Neural crest cell (in vitro differentiated cells): ENCODE results near the gene FBXO22. TPM values are rescaled to one million over a fixed set of nuclear protein-coding genes. Genes with fewer than 3 reads are reported as not detected.
"Not testable (repeated sequence)": the region's sequence is repeated elsewhere in the genome, so short reads cannot be mapped to it uniquely, and the experiment has no call there.

Source experiments
- DNase-seq: peaks from one replicate; pipeline ENCODE4 v3.0.0; 2021; ENCODE audit warnings: low read depth, mixed read lengths, low spot score
- H3K27ac Mint-ChIP-seq: one replicate; pipeline ENCODE4 v1.8.0; 2021; ENCODE audit warnings: mild to moderate bottlenecking, mixed read lengths; ENCODE audit not compliant: unreplicated experiment
- H3K27me3 Mint-ChIP-seq: 2 replicates; pipeline ENCODE4 v1.8.0; 2021; ENCODE audit warnings: low read depth, mild to moderate bottlenecking, mixed read lengths
- H3K36me3 Mint-ChIP-seq: 2 replicates; pipeline ENCODE4 v1.8.0; 2021; ENCODE audit warnings: low read depth, mild to moderate bottlenecking, mixed read lengths
- H3K4me1 Mint-ChIP-seq: 2 replicates; pipeline ENCODE4 v1.8.0; 2021; ENCODE audit warnings: mixed read lengths
- H3K4me3 Mint-ChIP-seq: one replicate; pipeline ENCODE4 v1.8.0; 2021; ENCODE audit warnings: mild to moderate bottlenecking, mixed read lengths
- H3K9me3 Mint-ChIP-seq: 2 replicates; pipeline ENCODE4 v1.8.0; 2021; ENCODE audit warnings: mixed read lengths
- total RNA-seq: library from RNA; stranded (reverse); gene quantifications from 2 replicates; pipeline ENCODE4 v1.2.1, GENCODE V29; 2021
- TF ChIP-seq, protein P1 (sequence below): fragments of 200-600 bp; sonication (generic); conservative IDR thresholded peaks from 2 replicates; pipeline ENCODE4 v1.5.0; 2021; ENCODE audit warnings: antibody characterized with exemption, mild to moderate bottlenecking

Gene FBXO22
- total RNA-seq, 1 donor from 2014 or later: 53.8 TPM

DNA sequence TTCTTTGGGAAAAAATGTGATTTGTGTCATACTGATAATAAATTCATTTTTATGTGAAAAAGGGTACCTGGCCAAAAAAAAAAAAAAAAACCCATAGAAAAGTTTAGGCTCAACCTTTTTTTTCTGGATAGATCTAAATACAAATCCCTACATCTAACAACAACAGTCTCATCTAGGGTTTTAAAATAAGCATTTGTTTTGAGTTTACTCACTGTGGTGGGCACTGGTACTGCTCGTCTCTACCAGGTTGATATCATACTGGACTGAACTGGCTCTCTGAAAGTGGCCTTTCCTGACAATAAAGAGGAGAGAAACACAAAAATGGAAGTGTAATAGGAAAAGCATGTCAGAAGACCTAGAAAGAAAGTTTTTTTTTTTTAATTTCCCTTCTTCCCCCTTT lies 52.0 kb downstream of the FBXO22 start:
- no peak overlapping the region for H3K4me3 Mint-ChIP-seq
- TF ChIP-seq, protein P1, sequence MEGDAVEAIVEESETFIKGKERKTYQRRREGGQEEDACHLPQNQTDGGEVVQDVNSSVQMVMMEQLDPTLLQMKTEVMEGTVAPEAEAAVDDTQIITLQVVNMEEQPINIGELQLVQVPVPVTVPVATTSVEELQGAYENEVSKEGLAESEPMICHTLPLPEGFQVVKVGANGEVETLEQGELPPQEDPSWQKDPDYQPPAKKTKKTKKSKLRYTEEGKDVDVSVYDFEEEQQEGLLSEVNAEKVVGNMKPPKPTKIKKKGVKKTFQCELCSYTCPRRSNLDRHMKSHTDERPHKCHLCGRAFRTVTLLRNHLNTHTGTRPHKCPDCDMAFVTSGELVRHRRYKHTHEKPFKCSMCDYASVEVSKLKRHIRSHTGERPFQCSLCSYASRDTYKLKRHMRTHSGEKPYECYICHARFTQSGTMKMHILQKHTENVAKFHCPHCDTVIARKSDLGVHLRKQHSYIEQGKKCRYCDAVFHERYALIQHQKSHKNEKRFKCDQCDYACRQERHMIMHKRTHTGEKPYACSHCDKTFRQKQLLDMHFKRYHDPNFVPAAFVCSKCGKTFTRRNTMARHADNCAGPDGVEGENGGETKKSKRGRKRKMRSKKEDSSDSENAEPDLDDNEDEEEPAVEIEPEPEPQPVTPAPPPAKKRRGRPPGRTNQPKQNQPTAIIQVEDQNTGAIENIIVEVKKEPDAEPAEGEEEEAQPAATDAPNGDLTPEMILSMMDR: peak; percentile 46
- no peak overlapping the region for H3K27ac Mint-ChIP-seq
- H3K4me1 Mint-ChIP-seq: no peaks in the 10 kb centered on the region
- H3K9me3 Mint-ChIP-seq: no peaks in the 10 kb centered on the region
- no peaks in the 10 kb centered on the region for H3K36me3 Mint-ChIP-seq
- H3K27me3 Mint-ChIP-seq: no peaks in the 10 kb centered on the region
- no peak for DNase-seq

DNA sequence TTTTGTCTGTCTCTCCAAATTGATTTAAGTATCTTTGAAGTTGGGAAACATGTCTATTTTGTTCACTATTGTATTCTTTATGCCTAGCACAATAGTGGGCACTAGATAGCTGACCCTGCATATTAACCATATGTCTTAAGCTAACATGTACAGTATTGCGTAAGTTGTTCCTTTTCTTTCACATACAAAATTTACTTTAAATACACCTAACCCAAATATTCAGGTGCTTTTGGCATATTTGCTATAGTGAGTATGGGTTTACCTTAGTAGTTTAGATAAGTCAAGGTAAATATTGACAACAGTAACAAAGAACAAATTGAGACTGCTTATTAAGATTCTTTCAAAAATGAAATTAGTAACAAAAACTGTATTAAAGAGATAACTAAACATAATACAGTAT lies 57.7 kb downstream of the FBXO22 start:
- Mint-ChIP-seq H3K27ac (no peak overlapping the region), H3K9me3 (no peaks in the 10 kb centered on the region), H3K36me3 (no peaks in the 10 kb centered on the region), H3K4me1 (peaks cover 5% of the 10 kb centered on the region), H3K27me3 (no peaks in the 10 kb centered on the region), H3K4me3 (no peak overlapping the region)
- TF ChIP-seq, protein P1: no peak
- DNase-seq: no peak

DNA sequence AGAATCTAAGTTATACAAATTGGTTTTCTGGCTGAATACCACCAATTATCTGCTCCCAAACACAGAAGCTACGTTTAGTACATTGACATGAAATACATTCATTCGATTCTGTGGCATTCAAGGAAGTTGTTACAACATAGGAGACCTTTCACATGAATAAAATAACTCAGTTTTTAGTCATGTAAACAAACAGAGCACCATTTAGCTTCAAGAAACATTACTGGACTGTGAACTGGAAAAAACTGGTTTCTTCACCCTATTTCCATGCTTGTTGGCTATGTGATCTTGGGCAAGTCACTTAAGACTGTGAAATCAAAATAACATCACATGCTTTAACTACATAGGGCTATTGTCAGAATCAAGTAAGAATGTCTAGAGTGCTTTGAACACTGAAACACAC lies 62.4 kb downstream of the FBXO22 start:
- Mint-ChIP-seq H3K4me1 (peaks cover 5% of the 10 kb centered on the region), H3K36me3 (no peaks in the 10 kb centered on the region), H3K9me3 (no peaks in the 10 kb centered on the region), H3K4me3 (no peak overlapping the region), H3K27ac (no peak overlapping the region), H3K27me3 (no peaks in the 10 kb centered on the region)
- DNase-seq: no peak
- TF ChIP-seq, protein P1: no peak

DNA sequence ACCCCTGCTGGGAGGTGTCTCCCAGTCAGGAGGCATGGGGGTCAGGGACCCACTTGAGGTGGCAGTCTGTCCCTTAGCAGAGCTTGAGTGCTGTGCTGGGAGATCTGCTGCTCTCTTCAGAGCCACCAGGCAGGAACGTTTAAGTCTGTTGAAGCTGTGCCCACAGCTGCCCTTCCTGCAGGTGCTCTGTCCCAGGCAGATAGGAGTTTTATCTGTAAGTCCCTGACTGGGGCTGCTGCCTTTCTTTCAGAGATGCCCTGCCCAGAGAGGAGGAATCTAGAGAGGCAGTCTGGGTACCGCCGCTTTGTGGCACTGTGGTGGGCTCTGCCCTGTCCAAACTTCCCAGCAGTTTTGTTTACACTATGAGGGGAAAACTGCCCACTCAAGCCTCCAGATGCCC lies 73.1 kb downstream of the FBXO22 start:
- H3K9me3 Mint-ChIP-seq, H3K36me3 Mint-ChIP-seq, H3K4me3 Mint-ChIP-seq, H3K27me3 Mint-ChIP-seq, H3K27ac Mint-ChIP-seq, H3K4me1 Mint-ChIP-seq, DNase-seq: not testable (repeated sequence)

DNA sequence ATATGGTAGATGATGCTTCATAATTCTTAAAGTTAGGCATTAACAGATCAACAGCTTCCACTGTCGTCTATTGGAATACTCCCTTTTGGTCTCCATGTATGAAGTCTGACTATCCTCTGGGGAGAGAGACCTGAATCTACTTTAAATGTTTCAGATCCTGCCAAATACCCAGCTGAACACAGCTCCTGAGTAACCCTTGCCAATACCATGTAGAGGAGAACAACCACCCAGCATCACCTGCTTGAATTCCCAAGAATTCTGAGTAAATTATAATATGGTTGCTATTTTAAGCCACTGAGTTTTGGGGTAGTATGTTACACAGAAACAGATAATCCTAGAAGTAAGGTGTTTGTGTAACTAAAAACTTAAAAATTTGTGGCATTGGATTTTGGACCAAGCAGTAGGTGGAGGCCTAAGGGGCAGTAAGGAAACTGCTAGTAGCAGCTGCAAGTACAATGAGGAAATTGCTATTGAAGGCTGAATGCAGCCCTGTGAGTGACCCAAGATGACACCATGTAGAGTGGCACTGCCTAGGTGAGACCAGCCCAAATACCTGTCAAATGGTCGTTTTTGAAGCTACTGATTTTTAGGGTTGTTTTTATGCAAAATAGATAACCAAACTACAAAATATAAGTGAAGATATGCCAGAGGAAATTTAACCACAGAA lies 77.6 kb downstream of the FBXO22 start:
- peaks cover 3% of the 10 kb centered on the region for H3K9me3 Mint-ChIP-seq
- H3K4me3 Mint-ChIP-seq: no peak overlapping the region
- DNase-seq: no peak
- TF ChIP-seq, protein P1: no peak
- no peaks in the 10 kb centered on the region for H3K4me1 Mint-ChIP-seq
- H3K27ac Mint-ChIP-seq: no peak overlapping the region
- H3K36me3 Mint-ChIP-seq: no peaks in the 10 kb centered on the region
- no peaks in the 10 kb centered on the region for H3K27me3 Mint-ChIP-seq

DNA sequence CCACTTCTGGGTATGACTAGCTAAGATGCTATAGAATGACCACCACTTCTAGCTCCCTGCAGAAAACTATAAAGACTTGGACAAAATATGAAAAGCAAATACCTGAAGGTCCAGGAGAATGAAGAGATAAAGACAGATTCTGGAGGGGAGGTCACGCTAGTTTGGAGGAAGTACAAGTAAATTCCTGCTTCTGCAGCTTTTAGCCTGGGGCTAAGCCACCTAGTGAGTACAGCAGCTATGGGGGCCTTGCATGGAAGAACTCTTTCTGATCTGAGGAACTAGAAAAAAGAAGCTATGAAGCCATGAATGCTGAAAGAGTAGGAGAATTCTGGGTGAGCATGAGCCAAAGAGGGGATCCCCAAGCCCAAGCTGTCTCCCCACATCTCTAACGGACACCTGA lies 78.8 kb downstream of the FBXO22 start:
- no peak for DNase-seq
- Mint-ChIP-seq H3K4me1 (no peaks in the 10 kb centered on the region), H3K27ac (no peak overlapping the region), H3K4me3 (no peak overlapping the region), H3K9me3 (peaks cover 3% of the 10 kb centered on the region), H3K27me3 (no peaks in the 10 kb centered on the region), H3K36me3 (no peaks in the 10 kb centered on the region)
- TF ChIP-seq, protein P1: no peak

DNA sequence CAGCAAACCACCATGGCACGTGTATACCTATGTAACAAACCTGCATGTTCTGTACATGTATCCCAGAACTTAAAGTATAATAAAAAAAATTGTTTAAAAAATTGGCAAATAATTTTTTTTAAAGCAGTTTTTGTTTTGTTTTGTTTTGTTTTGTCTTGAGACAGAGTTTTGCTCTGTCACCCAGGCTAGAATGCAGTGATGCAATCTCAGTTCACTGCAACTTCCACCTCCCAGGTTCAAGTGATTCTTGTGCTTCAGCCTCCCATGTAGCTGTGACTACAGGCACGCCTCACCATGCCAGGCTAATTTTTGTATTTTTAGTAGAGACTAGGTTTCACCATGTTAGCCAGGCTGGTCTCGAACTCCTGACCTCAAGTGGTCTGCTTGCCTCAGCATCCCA lies 81.0 kb downstream of the FBXO22 start:
- H3K36me3 Mint-ChIP-seq, H3K4me3 Mint-ChIP-seq, H3K9me3 Mint-ChIP-seq: not testable (repeated sequence)

More for the DNA sequence above, 81.0 kb downstream of the FBXO22 start:
- DNase-seq, H3K27me3 Mint-ChIP-seq, H3K27ac Mint-ChIP-seq, H3K4me1 Mint-ChIP-seq: not testable (repeated sequence)
